ENCODE measurements around the gene NUP160. TPM values are rescaled to one million over a fixed set of nuclear protein-coding genes. Genes with fewer than 3 reads are reported as not detected.

Gene NUP160
- total RNA-seq, 4 donors from 2014 or later = 5.6 to 44.6 (median 22.1) TPM

DNA sequence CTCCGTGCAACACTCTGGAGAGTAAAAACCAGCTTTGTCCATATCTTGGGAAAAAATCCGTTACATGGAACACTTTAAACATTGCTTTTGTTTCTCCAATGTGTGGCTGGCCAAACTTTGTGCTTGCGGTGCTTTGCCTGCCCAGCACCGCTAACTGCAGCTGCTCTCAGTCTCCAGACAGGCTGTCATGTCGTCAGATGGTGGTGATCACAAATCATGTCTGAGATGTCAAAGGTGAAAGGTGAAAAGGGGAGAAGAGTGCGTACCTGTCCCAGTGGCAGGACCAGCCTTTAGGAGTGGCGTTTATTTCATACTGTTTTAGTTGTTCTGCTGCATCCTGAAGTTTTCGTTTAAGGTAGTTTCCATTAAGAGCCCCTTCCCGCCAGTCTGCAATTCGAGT, 115.9 kb downstream of the NUP160 start:
- intact Hi-C loops (cut with DNase I; ENCODE audit: low total_unique reads) = loop anchor here (10.0 kb wide), 1 partner anchor 93 kb away; no protein-coding TSS in a partner anchor

DNA sequence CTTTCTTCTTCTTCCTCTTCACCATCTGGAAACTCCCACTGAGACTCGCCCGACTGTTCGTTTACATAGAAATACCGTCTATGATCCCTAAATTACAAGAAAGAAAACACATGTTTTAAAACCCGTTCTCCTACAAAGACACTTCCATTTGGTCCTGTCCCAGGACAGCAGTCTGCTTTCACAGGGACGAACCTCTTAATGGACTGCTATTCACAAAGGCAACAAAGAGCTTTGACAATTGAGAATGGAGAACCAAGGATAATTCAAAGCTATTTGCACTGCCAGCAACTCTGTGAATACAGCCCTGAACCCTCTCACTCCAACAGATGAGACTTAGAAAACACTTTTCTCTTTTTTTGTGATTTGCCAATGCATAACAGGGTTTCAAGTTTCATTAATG, 116.7 kb downstream of the NUP160 start:
- Histone ChIP-seq H3K36me3 (peaks cover 0 to 89% (median 43%) of the 10 kb centered on the region in 4 donors), H3K4me3 (no peak overlapping the region), H3K27ac (no peak overlapping the region), H3K27me3 (no peaks in the 10 kb centered on the region), H3K9me3 (no peaks in the 10 kb centered on the region), H3K4me1 (no peaks in the 10 kb centered on the region)
- in situ Hi-C loops (cut with MboI; ENCODE audit: low pct_ligation_motif_present in 1 of 4, low pct_unique_long_range_greater_than_20kb in 1 of 4, low sequenced_read_pairs in 3 of 4) (loop anchor here in 1 of 4 donors (25.0 kb wide), 1 partner anchor 444 kb away; no protein-coding TSS in a partner anchor), intact Hi-C loops (cut with DNase I; ENCODE audit: low total_unique reads) (loop anchor here (10.0 kb wide), 1 partner anchor 93 kb away; no protein-coding TSS in a partner anchor)
- WGBS, 2 donors (ENCODE audit: low coverage in 1 of 2) = 16 to 41% methylated on average over 4 to 6 of the region's 6 CpGs
- TF ChIP-seq EP300 (IDR thresholded peaks at IDR 0.05; ENCODE audit: low read depth) (no peak), POLR2A (IDR thresholded peaks at IDR 0.05) (no peak), POLR2AphosphoS5 (IDR thresholded peaks at IDR 0.05) (no peak), CTCF (IDR thresholded peaks at IDR 0.05) (no peak)
- DNase-seq = no peak

More for the DNA sequence above, 115.9 kb downstream of the NUP160 start:
- Histone ChIP-seq H3K27ac (no peak overlapping the region), H3K36me3 (peaks cover 0 to 94% (median 46%) of the 10 kb centered on the region in 4 donors), H3K4me3 (no peak overlapping the region), H3K27me3 (no peaks in the 10 kb centered on the region), H3K4me1 (no peaks in the 10 kb centered on the region), H3K9me3 (no peaks in the 10 kb centered on the region)
- DNase-seq = no peak
- in situ Hi-C loops (cut with MboI; ENCODE audit: low pct_ligation_motif_present in 1 of 4, low pct_unique_long_range_greater_than_20kb in 1 of 4, low sequenced_read_pairs in 3 of 4) = loop anchor here in 1 of 4 donors (25.0 kb wide), 1 partner anchor 445 kb away; no protein-coding TSS in a partner anchor
- 84 to 85% methylated on average over 4 to 10 of the region's 10 CpGs for WGBS, 2 donors (ENCODE audit: low coverage in 1 of 2)
- TF ChIP-seq POLR2AphosphoS5 (IDR thresholded peaks at IDR 0.05) (no peak), CTCF (IDR thresholded peaks at IDR 0.05) (no peak), POLR2A (IDR thresholded peaks at IDR 0.05) (no peak)

Small RNA genes within 50 kb of the gene (small RNA-seq; reads per million reads assigned to genes)
- gene AC021443.1 = 0 reads per million in 4 donors
- gene RF00019 = 0 reads per million in 4 donors
- gene RNA5SP340 = 0 reads per million in 4 donors

Other genes starting within 250 kb of the NUP160 start
- gene MTCH2, start 205.8 kb downstream of the NUP160 start, total RNA-seq = 10 to 100 TPM; 21.5 to 92.2 (median 61.0) TPM
- gene AGBL2, start 133.0 kb downstream of the NUP160 start, total RNA-seq = 10 to 100 TPM in 2 of 4 donors, 1 to 10 TPM in 2; 3.3 to 13.5 (median 8.0) TPM
- 100 to 1,000 TPM in 3 of 4 donors, 10 to 100 TPM in 1; 85.9 to 312 (median 164) TPM for gene FNBP4, start 81.0 kb downstream of the NUP160 start, total RNA-seq
- 10 to 100 TPM; 25.3 to 40.8 (median 31.7) TPM for gene PTPRJ, start 132.2 kb upstream of the NUP160 start, total RNA-seq